ENCODE measurements around the gene TAS2R46.
"Not testable (repeated sequence)": the region's sequence is repeated elsewhere in the genome, so short reads cannot be mapped to it uniquely, and the experiment has no call there.

The TAS2R46 gene

GRCh38 chr12:11062194-11062593, at the start of gene TAS2R46:
Gene TAS2R46 (minus strand): TSS chr12:11062294. CDS start chr12:11062294, 0 bp downstream.
- TF ChIP-seq CTCF (IDR thresholded peaks at IDR 0.05) = not testable (repeated sequence)

GRCh38 chr12:11108862-11109261, 46.8 kb upstream of the TAS2R46 start:
- TF ChIP-seq CTCF (IDR thresholded peaks at IDR 0.05) = no peak

GRCh38 chr12:11107719-11108118, 45.6 kb upstream of the TAS2R46 start:
- TF ChIP-seq CTCF (IDR thresholded peaks at IDR 0.05) = no peak

DNA sequence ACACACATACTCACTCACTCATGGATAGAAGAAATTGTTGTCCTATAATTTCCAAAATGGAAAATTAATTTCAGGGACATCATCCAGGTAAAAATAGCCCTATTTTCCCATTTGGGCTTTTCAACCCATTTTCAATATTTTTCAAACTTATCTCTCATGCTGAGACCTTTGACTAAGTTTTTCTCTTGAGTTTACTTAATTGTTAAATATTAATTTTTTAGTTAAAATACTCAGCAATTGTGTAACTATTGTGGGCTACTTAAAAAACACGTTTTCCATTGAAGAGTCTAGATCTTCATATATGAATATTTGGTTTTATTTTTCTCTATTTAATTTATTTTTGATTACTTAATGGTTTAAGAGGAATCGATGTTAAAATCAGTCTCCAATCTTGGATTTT, 44.2 kb upstream of the TAS2R46 start:
- TF ChIP-seq CTCF (IDR thresholded peaks at IDR 0.05) = no peak

- TF ChIP-seq CTCF (IDR thresholded peaks at IDR 0.05) = no peak
These were observed 43.5 kb upstream of the TAS2R46 start for GRCh38 chr12:11105546-11105945.

- no peak for TF ChIP-seq CTCF (IDR thresholded peaks at IDR 0.05)
These were observed 30.0 kb upstream of the TAS2R46 start, which contains the start of gene TAS2R43 for GRCh38 chr12:11092128-11092527. Gene TAS2R43 (minus strand): TSS chr12:11092313. CDS start chr12:11092229, 84 bp downstream.

- no peak for TF ChIP-seq CTCF (IDR thresholded peaks at IDR 0.05)
These were observed 27.2 kb upstream of the TAS2R46 start for GRCh38 chr12:11089246-11089645.

- no peak for TF ChIP-seq CTCF (IDR thresholded peaks at IDR 0.05)
These were observed 23.3 kb upstream of the TAS2R46 start for GRCh38 chr12:11085419-11085818.
